Activated CD4-positive, CD25-positive, alpha-beta regulatory T cell treated with anti-CD3 and anti-CD28 coated beads, Interleukin-2, amount 50 U/mL, for 72 hours (primary cell): ENCODE data around the gene KLHL26.

Source experiments
- DNase-seq: peaks from one replicate; pipeline ENCODE4 v3.0.0; 2021

The KLHL26 gene

GRCh38 chr19:18603255-18603957, 33.4 kb upstream of the KLHL26 start:
- no peak for DNase-seq

- DNase-seq: no peak
Measured at GRCh38 chr19:18603958-18604819, 32.6 kb upstream of the KLHL26 start.

- no peak for DNase-seq
Measured at GRCh38 chr19:18604820-18605159, 32.0 kb upstream of the KLHL26 start.

- no peak for DNase-seq
Measured at GRCh38 chr19:18605196-18605545, 31.7 kb upstream of the KLHL26 start.

- no peak for DNase-seq
Measured at GRCh38 chr19:18605546-18606280, 31.1 kb upstream of the KLHL26 start.

- no peak for DNase-seq
Measured at GRCh38 chr19:18606281-18607225, 30.3 kb upstream of the KLHL26 start, which contains the start of gene CRLF1. Gene CRLF1, minus strand, starts transcription at chr19:18606799. Its CDS starts 143 bp downstream, at chr19:18606656.

GRCh38 chr19:18607226-18608101, 29.4 kb upstream of the KLHL26 start:
- DNase-seq: no peak

- no peak for DNase-seq
Measured at GRCh38 chr19:18608102-18608804, 28.6 kb upstream of the KLHL26 start.

- DNase-seq: no peak
Measured at GRCh38 chr19:18608805-18609716, 27.8 kb upstream of the KLHL26 start.

GRCh38 chr19:18609717-18610051, 27.1 kb upstream of the KLHL26 start:
- DNase-seq: no peak

- no peak for DNase-seq
Measured at GRCh38 chr19:18610245-18610555, 26.6 kb upstream of the KLHL26 start.

- no peak for DNase-seq
Measured at GRCh38 chr19:18610556-18611326, 26.1 kb upstream of the KLHL26 start.

- no peak for DNase-seq
Measured at GRCh38 chr19:18611327-18612050, 25.3 kb upstream of the KLHL26 start.

- no peak for DNase-seq
Measured at GRCh38 chr19:18612051-18612771, 24.6 kb upstream of the KLHL26 start.

- no peak for DNase-seq
Measured at GRCh38 chr19:18612772-18613588, 23.8 kb upstream of the KLHL26 start, which contains the start of gene TMEM59L. Gene TMEM59L, plus strand, starts transcription at chr19:18612870. Its CDS starts 89 bp downstream, at chr19:18612959.

- no peak for DNase-seq
Measured at GRCh38 chr19:18613589-18614234, 23.1 kb upstream of the KLHL26 start.
